H9 (cell line): Measurements from ENCODE around the gene PIN1. TPM values are rescaled to one million over a fixed set of nuclear protein-coding genes. Genes with fewer than 3 reads are reported as not detected.

Experiments used
- DNase-seq: peaks from one replicate; pipeline ENCODE4 v3.0.0-alpha.2; 2017
- H2AFZ ChIP-seq: one replicate; pipeline ENCODE4 v1.6.1; 2013; ENCODE audit warnings: mild to moderate bottlenecking, low read length, control low read depth, moderate library complexity
- H2AK5ac ChIP-seq: 2 replicates; pipeline ENCODE4 v1.6.1; 2013; ENCODE audit warnings: low read length, control low read depth, mixed read lengths; ENCODE audit not compliant: insufficient read length
- H2BK120ac ChIP-seq: one replicate; pipeline ENCODE4 v1.6.1; 2013; ENCODE audit warnings: low read depth, mild to moderate bottlenecking, low read length, control low read depth, inconsistent platforms; ENCODE audit not compliant: poor library complexity, severe bottlenecking
- H2BK12ac ChIP-seq: 2 replicates; pipeline ENCODE4 v1.6.1; 2013; ENCODE audit warnings: low read length, control low read depth, mixed read lengths, low read depth; ENCODE audit not compliant: insufficient read length
- H2BK15ac ChIP-seq: 2 replicates; pipeline ENCODE4 v1.6.1; 2013; ENCODE audit warnings: low read depth, low read length, control low read depth
- H2BK20ac ChIP-seq: one replicate; pipeline ENCODE4 v1.6.1; 2013; ENCODE audit warnings: low read depth, mild to moderate bottlenecking, low read length, control low read depth, inconsistent platforms; ENCODE audit not compliant: poor library complexity, severe bottlenecking
- H2BK5ac ChIP-seq: 2 replicates; pipeline ENCODE4 v1.6.1; 2013; ENCODE audit warnings: low read length, control low read depth, mixed read lengths; ENCODE audit not compliant: insufficient read length
- H3K14ac ChIP-seq: 2 replicates; pipeline ENCODE4 v1.6.1; 2013; ENCODE audit warnings: low read length, control low read depth; ENCODE audit not compliant: insufficient read depth
- H3K18ac ChIP-seq: 2 replicates; pipeline ENCODE4 v1.6.1; 2013; ENCODE audit warnings: low read depth, mild to moderate bottlenecking, mixed read lengths, low read length, control low read depth; ENCODE audit not compliant: insufficient read length
- H3K23ac ChIP-seq: 2 replicates; pipeline ENCODE4 v1.6.1; 2013; ENCODE audit warnings: low read length, control low read depth, mixed read lengths, low read depth; ENCODE audit not compliant: insufficient read length
- H3K23me2 ChIP-seq: 2 replicates; pipeline ENCODE4 v1.6.1; 2013; ENCODE audit warnings: low read depth, mild to moderate bottlenecking, mixed read lengths, low read length, control low read depth; ENCODE audit not compliant: insufficient read length, poor library complexity, severe bottlenecking
- H3K27ac ChIP-seq: 2 replicates; pipeline ENCODE4 v1.5.1; 2013; ENCODE audit warnings: low read length, control low read depth, mixed read lengths, low read depth; ENCODE audit not compliant: insufficient read length
- H3K27me3 ChIP-seq: 2 replicates; pipeline ENCODE4 v1.6.1; 2013; ENCODE audit warnings: low read length, control low read depth, inconsistent platforms; ENCODE audit not compliant: insufficient read depth
- H3K4ac ChIP-seq: 2 replicates; pipeline ENCODE4 v1.6.1; 2013; ENCODE audit warnings: low read depth, mild to moderate bottlenecking, control low read depth, inconsistent platforms, low read length, moderate library complexity
- H3K4me1 ChIP-seq: 2 replicates; pipeline ENCODE4 v1.6.1; 2013; ENCODE audit warnings: low read length, control low read depth, inconsistent platforms; ENCODE audit not compliant: insufficient read depth
- H3K4me2 ChIP-seq: 2 replicates; pipeline ENCODE4 v1.6.1; 2013; ENCODE audit warnings: low read length, control low read depth, mixed read lengths; ENCODE audit not compliant: insufficient read length, insufficient read depth
- H3K56ac ChIP-seq: 2 replicates; pipeline ENCODE4 v1.6.1; 2013; ENCODE audit warnings: low read depth, mild to moderate bottlenecking, mixed read lengths, low read length, control low read depth; ENCODE audit not compliant: insufficient read length
- H3K79me1 ChIP-seq: 2 replicates; pipeline ENCODE4 v1.6.1; 2013; ENCODE audit warnings: low read depth, mild to moderate bottlenecking, moderate library complexity, low read length, control low read depth, inconsistent platforms; ENCODE audit not compliant: insufficient read depth, poor library complexity, severe bottlenecking
- H3K79me2 ChIP-seq: 2 replicates; pipeline ENCODE4 v1.6.1; 2013; ENCODE audit warnings: low read length, control low read depth, inconsistent platforms; ENCODE audit not compliant: insufficient read depth
- H3K9ac ChIP-seq: 2 replicates; pipeline ENCODE4 v1.6.1; 2013; ENCODE audit warnings: low read length, control low read depth, mixed read lengths; ENCODE audit not compliant: insufficient read length; ENCODE audit errors: extremely low read depth
- H3K9me3 ChIP-seq: one replicate; pipeline ENCODE4 v1.6.1; 2013; ENCODE audit warnings: low read depth, low read length, inconsistent platforms; ENCODE audit not compliant: control insufficient read depth
- H3T11ph ChIP-seq: one replicate; pipeline ENCODE4 v1.6.1; 2013; ENCODE audit warnings: mild to moderate bottlenecking, low read length, control low read depth, inconsistent platforms
- H4K20me1 ChIP-seq: one replicate; pipeline ENCODE4 v1.6.1; 2013; ENCODE audit not compliant: control insufficient read depth, insufficient read length, insufficient read depth
- H4K5ac ChIP-seq: 2 replicates; pipeline ENCODE4 v1.6.1; 2013; ENCODE audit warnings: low read depth, mild to moderate bottlenecking, mixed read lengths, low read length, control low read depth; ENCODE audit not compliant: insufficient read length
- H4K8ac ChIP-seq: replicated peaks from 2 replicates; pipeline ENCODE4 v1.6.1; 2013; ENCODE audit warnings: low read length, control low read depth, mixed read lengths, low read depth; ENCODE audit not compliant: insufficient read length
- H4K91ac ChIP-seq: 2 replicates; pipeline ENCODE4 v1.6.1; 2013; ENCODE audit warnings: low read depth, mild to moderate bottlenecking, moderate library complexity, mixed read lengths, low read length, control low read depth; ENCODE audit not compliant: insufficient read length
- H3K27ac Mint-ChIP-seq, 3 experiments: 2 replicates in 2 of 3; 3 replicates in 1 of 3; pipeline ENCODE4 v1.8.0; 2020 to 2021; ENCODE audit warnings: mixed read lengths in 3 of 3, mild to moderate bottlenecking in 1 of 3, moderate library complexity in 1 of 3
- H3K27me3 Mint-ChIP-seq: 2 replicates; pipeline ENCODE4 v1.8.0; 2021; ENCODE audit warnings: low read depth, mild to moderate bottlenecking, moderate library complexity, mixed read lengths
- H3K36me3 Mint-ChIP-seq, 3 experiments: 2 replicates in 2 of 3; 3 replicates in 1 of 3; pipeline ENCODE4 v1.8.0; 2020 to 2021; ENCODE audit warnings: low read depth in 3 of 3, mixed read lengths in 3 of 3; ENCODE audit not compliant: insufficient read depth in 1 of 3
- H3K4me1 Mint-ChIP-seq, 2 experiments: 2 replicates each; pipeline ENCODE4 v1.8.0; 2020; ENCODE audit warnings: mixed read lengths in 2 of 2
- H3K4me3 Mint-ChIP-seq, 2 experiments: 2 replicates in 1 of 2; 3 replicates in 1 of 2; pipeline ENCODE4 v1.8.0; 2020 to 2021; ENCODE audit warnings: mild to moderate bottlenecking in 2 of 2, mixed read lengths in 2 of 2, moderate library complexity in 1 of 2
- H3K9me3 Mint-ChIP-seq, 2 experiments: 2 replicates in 1 of 2; 3 replicates in 1 of 2; pipeline ENCODE4 v1.8.0; 2020; ENCODE audit warnings: mild to moderate bottlenecking in 2 of 2, mixed read lengths in 2 of 2, moderate library complexity in 1 of 2
- CTCF ChIP-seq: fragments of 200-600 bp; sonication (generic); conservative IDR thresholded peaks from 3 replicates; pipeline ENCODE4 v1.8.0; 2021; ENCODE audit warnings: antibody characterized with exemption, mild to moderate bottlenecking
- WGBS: extraction: QIAGEN DNeasy Blood & Tissue Kit; methylation state at CpG from one replicate; pipeline ENCODE4 v1.1.7; 2013; ENCODE audit warnings: missing lambda C conversion rate, low lambda C conversion rate, mixed read lengths; ENCODE audit not compliant: insufficient read length; ENCODE audit errors: extremely low coverage; 5-methylcytosine and 5-hydroxymethylcytosine counted together
- total RNA-seq: library from RNA; stranded (reverse); gene quantifications from 2 replicates; pipeline ENCODE4 v1.2.1, GENCODE V29; 2021

The PIN1 gene
- total RNA-seq, 1 experiment from 2014 or later, result 110 TPM

GRCh38 chr19:9836021-9836420, 903 bp downstream of the PIN1 start:
- H3K4me3 Mint-ChIP-seq, result peak overlapping the region; percentile 79 to 93
- no peaks in the 10 kb centered on the region for H3K27me3 Mint-ChIP-seq
- H3K4me1 Mint-ChIP-seq, result peaks cover 8 to 14% of the 10 kb centered on the region in 2 experiments
- no peak overlapping the region for H3T11ph ChIP-seq
- H3K27ac Mint-ChIP-seq, result peak overlapping the region in 1 of 3 experiments; percentile 8; a peak in 2 of 7 replicates
- H3K56ac ChIP-seq, result no peak overlapping the region
- no peaks in the 10 kb centered on the region for H3K27me3 ChIP-seq
- no peak overlapping the region for H2AFZ ChIP-seq
- H3K9ac ChIP-seq, result no peak overlapping the region
- H3K4me1 ChIP-seq, result no peaks in the 10 kb centered on the region
- no peaks in the 10 kb centered on the region for H3K23me2 ChIP-seq
- no peak overlapping the region for H3K18ac ChIP-seq
- H4K5ac ChIP-seq, result no peak overlapping the region
- H4K20me1 ChIP-seq, result no peaks in the 10 kb centered on the region
- no peak overlapping the region for H2BK20ac ChIP-seq
- H3K27ac ChIP-seq, result no peak overlapping the region
- H4K91ac ChIP-seq, result no peak overlapping the region
- H2BK12ac ChIP-seq, result no peak overlapping the region
- no CpG with 5 or more reads among the region's 5 CpGs for WGBS
- H2BK15ac ChIP-seq, result no peak overlapping the region
- H3K4ac ChIP-seq, result no peak overlapping the region
- H4K8ac ChIP-seq, result no peak overlapping the region
- peak overlapping the region; percentile 96 for H3K4me2 ChIP-seq
- H3K79me1 ChIP-seq, result peaks cover 4% of the 10 kb centered on the region
- peaks cover 11 to 21% (median 15%) of the 10 kb centered on the region in 3 experiments; a peak in 6 of 7 replicates for H3K36me3 Mint-ChIP-seq
- no peak for TF ChIP-seq CTCF
- H3K9me3 ChIP-seq, result no peaks in the 10 kb centered on the region
- no peaks in the 10 kb centered on the region; a peak in 1 of 5 replicates for H3K9me3 Mint-ChIP-seq
- H3K23ac ChIP-seq, result no peak overlapping the region
- no peak overlapping the region for H2BK120ac ChIP-seq
- no peak for DNase-seq
- H2BK5ac ChIP-seq, result no peak overlapping the region
- peaks cover 1% of the 10 kb centered on the region for H3K79me2 ChIP-seq
- no peak overlapping the region for H3K14ac ChIP-seq
- H2AK5ac ChIP-seq, result no peak overlapping the region
